ENCODE results near the gene ALDH3A1.

GRCh38 chr17:19740933-19741332 is 7.2 kb downstream of the ALDH3A1 start:
- no peak for TF ChIP-seq CTCF (IDR thresholded peaks at IDR 0.05)
- no peak for TF ChIP-seq POLR2A (IDR thresholded peaks at IDR 0.05)
- no peak for TF ChIP-seq POLR2AphosphoS5 (IDR thresholded peaks at IDR 0.05)
- TF ChIP-seq EP300 (IDR thresholded peaks at IDR 0.05), result no peak

All from suprapubic skin (tissue), 4 donors.